AG09309 (cell line): ENCODE results near the gene ZSCAN5B.
A peak's percentile ranks its signal among the peaks of the same experiment; 100 is the strongest.

Experiments used
- DNase-seq: peaks from one replicate; pipeline ENCODE4 v3.0.0-alpha.2; 2010; ENCODE audit warnings: low read depth
- H3K4me3 ChIP-seq: 2 replicates; pipeline ENCODE4 v1.5.1; 2011; ENCODE audit warnings: mild to moderate bottlenecking, low read depth, low read length, moderate library complexity; ENCODE audit not compliant: control insufficient read depth
- TF ChIP-seq, protein P1 (sequence below): IDR thresholded peaks from 2 replicates; pipeline ENCODE4 v1.5.1; 2011; ENCODE audit warnings: mild to moderate bottlenecking, low read depth, low read length, inconsistent platforms; ENCODE audit not compliant: insufficient read depth, control insufficient read depth; ENCODE audit errors: missing control alignments

Gene ZSCAN5B

DNA sequence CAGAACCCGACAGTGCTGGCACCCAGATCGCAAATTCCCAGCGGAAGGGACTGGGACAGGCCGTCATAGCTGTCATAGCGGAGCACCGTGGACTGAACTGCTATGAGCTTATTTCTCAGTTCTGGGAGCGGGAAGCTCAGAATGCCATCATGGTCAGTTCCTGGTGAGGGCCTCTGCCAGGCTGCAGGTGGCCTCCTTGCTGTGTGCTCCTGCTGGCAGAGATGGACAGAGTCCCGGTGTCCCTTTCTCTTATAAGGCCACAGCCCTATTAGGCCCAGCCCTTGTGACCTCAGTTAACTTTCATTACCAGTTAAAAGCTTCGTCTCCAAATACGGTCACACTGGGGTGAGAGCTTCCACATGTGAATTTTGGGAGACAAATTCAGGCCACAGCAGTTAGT, 51.9 kb downstream of the ZSCAN5B start:
- DNase-seq: no peak
- TF ChIP-seq, protein P1, sequence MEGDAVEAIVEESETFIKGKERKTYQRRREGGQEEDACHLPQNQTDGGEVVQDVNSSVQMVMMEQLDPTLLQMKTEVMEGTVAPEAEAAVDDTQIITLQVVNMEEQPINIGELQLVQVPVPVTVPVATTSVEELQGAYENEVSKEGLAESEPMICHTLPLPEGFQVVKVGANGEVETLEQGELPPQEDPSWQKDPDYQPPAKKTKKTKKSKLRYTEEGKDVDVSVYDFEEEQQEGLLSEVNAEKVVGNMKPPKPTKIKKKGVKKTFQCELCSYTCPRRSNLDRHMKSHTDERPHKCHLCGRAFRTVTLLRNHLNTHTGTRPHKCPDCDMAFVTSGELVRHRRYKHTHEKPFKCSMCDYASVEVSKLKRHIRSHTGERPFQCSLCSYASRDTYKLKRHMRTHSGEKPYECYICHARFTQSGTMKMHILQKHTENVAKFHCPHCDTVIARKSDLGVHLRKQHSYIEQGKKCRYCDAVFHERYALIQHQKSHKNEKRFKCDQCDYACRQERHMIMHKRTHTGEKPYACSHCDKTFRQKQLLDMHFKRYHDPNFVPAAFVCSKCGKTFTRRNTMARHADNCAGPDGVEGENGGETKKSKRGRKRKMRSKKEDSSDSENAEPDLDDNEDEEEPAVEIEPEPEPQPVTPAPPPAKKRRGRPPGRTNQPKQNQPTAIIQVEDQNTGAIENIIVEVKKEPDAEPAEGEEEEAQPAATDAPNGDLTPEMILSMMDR: no peak

DNA sequence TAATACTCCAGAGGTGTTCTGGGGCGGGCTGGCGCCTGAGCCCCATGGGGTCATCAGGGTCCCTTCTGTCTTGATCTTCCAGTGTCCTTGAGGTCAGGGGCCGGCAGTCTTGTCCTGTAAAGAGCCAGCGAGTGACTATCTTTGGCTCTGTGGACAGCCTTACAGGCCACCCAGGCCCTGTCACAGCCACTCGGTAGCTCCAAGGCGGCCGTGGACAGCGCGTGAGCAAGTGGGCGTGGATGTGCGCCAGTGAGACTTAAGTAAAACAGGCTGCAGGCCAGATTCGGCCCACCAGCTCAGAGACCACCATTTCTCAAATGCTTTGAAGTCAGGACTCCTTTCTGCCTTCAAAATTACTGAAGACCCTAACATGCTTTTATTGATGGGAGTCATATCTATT, 52.8 kb downstream of the ZSCAN5B start:
- TF ChIP-seq, protein P1: no peak
- no peak overlapping the region for H3K4me3 ChIP-seq

More for the DNA sequence above, 51.9 kb downstream of the ZSCAN5B start:
- H3K4me3 ChIP-seq: no peak overlapping the region

DNA sequence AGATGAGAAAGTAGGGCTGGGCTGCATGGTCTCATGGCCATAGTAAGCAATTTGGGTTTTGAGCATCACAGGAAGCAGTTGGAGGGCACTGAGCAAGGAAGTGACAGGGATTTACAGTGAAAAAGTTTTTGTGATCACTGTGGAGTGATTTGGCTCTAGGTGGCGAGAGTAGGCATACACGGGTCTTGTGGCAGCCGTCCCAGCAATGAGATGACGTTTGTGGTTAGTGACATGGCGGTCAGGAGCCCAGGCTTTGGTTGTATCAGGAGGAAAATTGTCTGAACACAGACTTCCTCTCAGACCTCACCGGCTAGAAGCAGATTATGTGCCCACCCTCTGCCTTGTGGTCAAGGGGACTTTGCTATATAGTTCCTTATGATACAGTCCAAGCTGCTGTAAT, 53.2 kb downstream of the ZSCAN5B start:
- DNase-seq: no peak
- no peak overlapping the region for H3K4me3 ChIP-seq

More for the DNA sequence above, 52.8 kb downstream of the ZSCAN5B start:
- no peak for DNase-seq

GRCh38 chr19:56142897-56143434, 54.6 kb downstream of the ZSCAN5B start:
- TF ChIP-seq, protein P1: no peak
- DNase-seq: no peak
- H3K4me3 ChIP-seq: no peak overlapping the region

More for the DNA sequence above, 53.2 kb downstream of the ZSCAN5B start:
- TF ChIP-seq, protein P1: no peak

DNA sequence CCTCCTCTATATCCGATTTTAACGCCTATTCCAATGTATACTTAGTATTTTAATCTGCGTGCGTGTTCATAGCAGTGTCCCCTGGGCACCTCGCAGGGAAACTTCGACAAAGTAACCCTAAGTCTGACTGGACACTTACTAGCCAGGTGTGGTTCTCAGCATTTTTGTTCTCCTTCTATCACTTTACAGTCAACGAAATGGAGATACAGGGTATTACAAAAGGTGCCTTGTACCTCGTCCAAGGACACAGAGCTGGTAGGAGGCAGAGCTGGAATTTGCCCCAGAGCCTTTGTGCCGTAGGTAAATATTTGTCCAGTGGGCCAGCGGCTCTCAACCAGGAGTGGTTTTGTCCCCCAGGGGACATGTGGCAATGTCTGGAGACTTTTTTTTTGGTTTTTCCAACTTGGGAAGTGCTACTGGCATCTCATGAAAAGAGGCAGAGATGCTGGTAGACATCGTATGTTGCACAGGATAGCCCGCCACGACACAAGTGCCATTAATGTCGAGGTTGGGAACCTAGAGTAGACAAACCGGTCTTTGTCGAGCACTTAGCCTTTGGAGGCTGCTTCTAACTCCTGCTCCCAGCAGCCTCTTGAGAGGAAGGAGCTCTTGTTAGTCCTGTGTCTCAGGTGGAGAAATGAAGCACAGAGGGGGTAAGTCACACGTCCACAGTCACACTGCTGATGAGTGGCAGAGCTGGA, 55.3 kb downstream of the ZSCAN5B start:
- TF ChIP-seq, protein P1: no peak
- DNase-seq: no peak
- peak overlapping the region; percentile 74 for H3K4me3 ChIP-seq

GRCh38 chr19:56141417-56141993, 56.1 kb downstream of the ZSCAN5B start:
- no peak for DNase-seq
- TF ChIP-seq, protein P1: no peak
- peak overlapping the region; percentile 74 for H3K4me3 ChIP-seq
